ENCODE data around the gene RAPGEF4. TPM values are rescaled to one million over a fixed set of nuclear protein-coding genes. Genes with fewer than 3 reads are reported as not detected.

The RAPGEF4 gene
- total RNA-seq: 5.9 and 6.2 TPM in 2 replicates

DNA sequence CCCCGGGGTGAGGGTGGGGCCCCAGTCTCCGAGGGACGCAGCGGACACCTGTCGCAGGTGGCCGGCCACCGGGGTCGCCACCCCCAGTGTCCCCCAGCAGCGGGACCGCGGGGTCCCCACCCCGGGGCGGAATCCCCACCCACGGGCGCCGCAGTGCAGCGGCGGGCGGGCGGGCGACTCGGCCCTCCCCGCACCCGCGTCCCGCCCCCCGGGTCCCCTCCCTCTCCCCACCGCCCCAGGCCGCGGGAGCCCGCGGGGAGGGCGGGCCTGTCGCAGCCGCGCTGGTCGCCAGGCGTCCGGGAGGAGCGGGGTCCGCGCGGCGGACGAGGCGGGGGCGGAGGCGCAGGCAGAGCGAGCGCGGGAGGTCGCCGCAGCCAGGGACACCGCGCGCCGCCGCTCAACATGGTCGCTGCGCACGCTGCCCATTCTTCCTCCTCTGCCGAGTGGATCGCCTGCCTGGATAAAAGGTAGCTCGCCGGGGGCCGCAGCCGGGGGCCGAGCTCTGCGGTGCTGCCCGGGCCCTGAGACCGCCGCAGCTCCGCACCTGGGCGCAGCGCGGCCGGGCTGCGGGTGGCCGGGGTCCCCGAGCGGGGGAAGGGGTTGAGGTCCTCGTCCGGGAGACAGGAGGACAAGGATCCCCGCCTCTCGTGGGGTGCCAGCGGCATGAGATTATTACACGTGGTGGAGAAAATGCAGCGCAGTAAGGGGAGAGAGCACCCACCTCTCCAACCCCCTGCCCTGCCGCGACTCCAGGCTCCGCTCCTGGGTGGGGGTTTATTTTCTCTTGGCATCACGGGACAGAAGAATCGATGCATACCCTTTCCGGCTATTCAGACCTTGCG is at the start of gene RAPGEF4:
TSS of gene RAPGEF4 (plus strand) at position 264 of the 842 bp plus-strand sequence. CDS start at position 403, 139 bp downstream.

DNA sequence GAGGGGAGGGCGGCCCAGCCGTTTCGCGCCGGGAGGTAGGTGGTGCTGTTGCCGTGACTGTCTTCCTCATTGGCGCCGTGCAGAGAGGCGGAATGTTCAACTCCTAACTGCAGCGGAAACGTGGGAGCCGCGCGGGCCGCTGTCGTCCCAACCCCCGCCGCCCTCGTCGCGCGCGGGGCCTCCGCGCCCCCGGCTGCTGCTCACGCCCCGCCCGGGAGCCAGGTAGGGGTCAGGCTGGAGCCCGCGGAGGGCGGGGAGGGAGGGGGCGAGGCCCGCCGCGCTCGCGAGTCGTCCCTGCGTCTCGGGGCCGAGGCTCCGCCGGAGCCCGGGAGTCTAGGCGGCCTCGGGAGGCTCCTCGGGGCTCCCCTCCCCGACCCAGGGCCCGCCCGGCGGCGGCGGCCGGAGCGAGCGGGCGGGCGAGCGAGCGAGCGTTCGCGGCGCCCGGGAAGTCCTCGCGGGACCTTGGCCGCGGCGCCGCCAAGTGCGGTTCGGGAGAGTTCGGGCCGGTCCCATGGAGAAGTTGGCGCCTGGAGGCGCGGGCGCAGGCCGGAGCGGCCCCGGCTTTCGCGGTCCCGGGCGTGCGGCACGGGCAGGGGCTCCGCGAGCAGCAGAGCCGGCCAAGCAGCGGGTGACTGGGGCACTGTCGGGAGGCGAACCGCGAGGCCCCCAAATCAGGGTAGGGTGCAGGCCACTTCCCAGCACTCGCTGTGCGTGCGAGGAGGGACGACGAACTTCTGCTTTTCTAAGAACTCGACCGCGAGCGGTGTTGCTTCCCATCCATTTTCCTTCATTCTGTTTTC is 340.3 kb downstream of the RAPGEF4 start, which contains the start of gene MAP3K20:
TSS of gene MAP3K20 (plus strand) at position 66 of the 800 bp plus-strand sequence. CDS start 15,186 bp downstream, outside the sequence.

Other genes with a start within 250 kb of the RAPGEF4 start
- gene PDK1, start 179.8 kb upstream of the RAPGEF4 start, total RNA-seq: 6.3 and 15.5 TPM in 2 replicates